Left ventricle myocardium inferior (tissue), 1 donor: ENCODE data around the gene IL3. TPM values are rescaled to one million over a fixed set of nuclear protein-coding genes. Genes with fewer than 3 reads are reported as not detected.
A peak's percentile ranks its signal among the peaks of the same experiment; 100 is the strongest.

ENCODE experiments used
- DNase-seq: peaks from one replicate; pipeline ENCODE4 v3.0.0-alpha.2; 2020
- H3K27ac ChIP-seq: fragments of 200-600 bp; replicated peaks from 2 replicates; pipeline ENCODE4 v1.8.0; 2021
- H3K27me3 ChIP-seq: fragments of 200-600 bp; 2 replicates; pipeline ENCODE4 v1.8.0; 2021; ENCODE audit warnings: low read depth
- H3K36me3 ChIP-seq: fragments of 200-600 bp; 2 replicates; pipeline ENCODE4 v1.8.0; 2021
- H3K4me1 ChIP-seq: fragments of 200-600 bp; 2 replicates; pipeline ENCODE4 v1.8.0; 2021
- H3K4me3 ChIP-seq: fragments of 200-600 bp; 2 replicates; pipeline ENCODE4 v1.8.0; 2021; ENCODE audit warnings: mild to moderate bottlenecking, moderate library complexity
- H3K9me3 ChIP-seq: fragments of 200-600 bp; replicated peaks from 2 replicates; pipeline ENCODE4 v1.8.0; 2021
- CTCF ChIP-seq: fragments of 200-600 bp; IDR thresholded peaks from 2 replicates; pipeline ENCODE4 v1.8.0; 2021; ENCODE audit warnings: antibody characterized with exemption, mild to moderate bottlenecking, borderline replicate concordance
- intact Hi-C: fragments of 100-400 bp; cut with micrococcal nuclease; formaldehyde crosslinking; loops from one replicate; pipeline ENCODE4 v1.11.0; 2022
- total RNA-seq: library from RNA; stranded (reverse); fragmentation: NEBNext Ultra II Directional; extraction: Animal tissue kit (Norgen Biotek cat#: 25700); gene quantifications from one replicate; pipeline ENCODE4 v1.2.1, GENCODE V29; 2021
- donor health status: DM: no; HTN: yes; CAD: no; lungs with severe emphysema.

The IL3 gene
- total RNA-seq, 1 donor from 2014 or later = not detected

- no peak overlapping the region for H3K27ac ChIP-seq
- H3K4me1 ChIP-seq = no peaks in the 10 kb centered on the region
- no peak overlapping the region for H3K4me3 ChIP-seq
- no peaks in the 10 kb centered on the region for H3K9me3 ChIP-seq
- no peaks in the 10 kb centered on the region for H3K36me3 ChIP-seq
- DNase-seq = no peak
- peaks cover 31% of the 10 kb centered on the region for H3K27me3 ChIP-seq
- intact Hi-C loops = no loop called here
- no peak for TF ChIP-seq CTCF
These were observed 16.2 kb upstream of the IL3 start for GRCh38 chr5:132044207-132044606.

- H3K36me3 ChIP-seq = no peaks in the 10 kb centered on the region
- H3K9me3 ChIP-seq = no peaks in the 10 kb centered on the region
- no peak for DNase-seq
- H3K27me3 ChIP-seq = peaks cover 33% of the 10 kb centered on the region
- no peaks in the 10 kb centered on the region for H3K4me1 ChIP-seq
- TF ChIP-seq CTCF = no peak
- intact Hi-C loops = no loop called here
- H3K27ac ChIP-seq = no peak overlapping the region
- no peak overlapping the region for H3K4me3 ChIP-seq
These were observed 13.6 kb upstream of the IL3 start for GRCh38 chr5:132046880-132047299.

- no peaks in the 10 kb centered on the region for H3K9me3 ChIP-seq
- H3K4me1 ChIP-seq = no peaks in the 10 kb centered on the region
- no peak for TF ChIP-seq CTCF
These were observed 11.4 kb upstream of the IL3 start for GRCh38 chr5:132049093-132049492.

GRCh38 chr5:132049559-132049958 lies 10.9 kb upstream of the IL3 start:
- no peak for DNase-seq
- H3K36me3 ChIP-seq = no peaks in the 10 kb centered on the region
- intact Hi-C loops = no loop called here
- no peak for TF ChIP-seq CTCF
- H3K9me3 ChIP-seq = no peaks in the 10 kb centered on the region
- H3K27me3 ChIP-seq = peaks cover 11% of the 10 kb centered on the region
- no peak overlapping the region for H3K4me3 ChIP-seq
- no peak overlapping the region for H3K27ac ChIP-seq
- no peaks in the 10 kb centered on the region for H3K4me1 ChIP-seq

More at GRCh38 chr5:132049093-132049492, 11.4 kb upstream of the IL3 start:
- Histone ChIP-seq H3K27me3 (peaks cover 13% of the 10 kb centered on the region), H3K36me3 (no peaks in the 10 kb centered on the region), H3K27ac (no peak overlapping the region), H3K4me3 (no peak overlapping the region)
- intact Hi-C loops = no loop called here
- no peak for DNase-seq

GRCh38 chr5:132050136-132050535 lies 10.3 kb upstream of the IL3 start:
- TF ChIP-seq CTCF = no peak
- H3K9me3 ChIP-seq = no peaks in the 10 kb centered on the region
- H3K4me3 ChIP-seq = no peak overlapping the region
- no peaks in the 10 kb centered on the region for H3K36me3 ChIP-seq
- peaks cover 11% of the 10 kb centered on the region for H3K27me3 ChIP-seq
- intact Hi-C loops = no loop called here
- DNase-seq = peak; percentile 18
- H3K4me1 ChIP-seq = no peaks in the 10 kb centered on the region
- H3K27ac ChIP-seq = no peak overlapping the region
